Middle frontal gyrus (tissue), 1 donor: ENCODE data around the gene POU2F1.
"Not testable (repeated sequence)": the region's sequence is repeated elsewhere in the genome, so short reads cannot be mapped to it uniquely, and the experiment has no call there.

Experiments used
- DNase-seq: peaks from one replicate; pipeline ENCODE4 v3.0.0-alpha.2; 2015; ENCODE audit warnings: low spot score; ENCODE audit errors: extremely low spot score

Gene POU2F1

DNA sequence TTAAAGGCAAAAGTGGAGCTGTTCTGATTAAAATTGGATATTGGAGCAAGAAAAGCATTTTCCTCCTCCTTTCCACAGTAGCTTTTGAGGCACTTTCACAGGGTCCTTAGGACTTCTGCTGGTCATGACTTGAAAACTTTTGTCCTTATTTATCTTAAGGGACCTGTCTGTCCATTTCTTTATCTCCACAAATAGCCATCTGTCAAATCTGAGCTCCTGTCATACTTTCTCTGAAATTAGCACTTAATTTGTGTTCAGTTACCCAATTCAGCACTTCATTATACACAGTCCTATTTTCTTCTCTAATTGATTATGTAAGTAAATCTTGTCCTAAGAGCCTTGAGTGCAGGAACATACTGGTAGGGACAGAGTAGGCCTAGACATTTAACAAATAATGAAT lies 9.8 kb downstream of the POU2F1 start:
- no peak for DNase-seq

DNA sequence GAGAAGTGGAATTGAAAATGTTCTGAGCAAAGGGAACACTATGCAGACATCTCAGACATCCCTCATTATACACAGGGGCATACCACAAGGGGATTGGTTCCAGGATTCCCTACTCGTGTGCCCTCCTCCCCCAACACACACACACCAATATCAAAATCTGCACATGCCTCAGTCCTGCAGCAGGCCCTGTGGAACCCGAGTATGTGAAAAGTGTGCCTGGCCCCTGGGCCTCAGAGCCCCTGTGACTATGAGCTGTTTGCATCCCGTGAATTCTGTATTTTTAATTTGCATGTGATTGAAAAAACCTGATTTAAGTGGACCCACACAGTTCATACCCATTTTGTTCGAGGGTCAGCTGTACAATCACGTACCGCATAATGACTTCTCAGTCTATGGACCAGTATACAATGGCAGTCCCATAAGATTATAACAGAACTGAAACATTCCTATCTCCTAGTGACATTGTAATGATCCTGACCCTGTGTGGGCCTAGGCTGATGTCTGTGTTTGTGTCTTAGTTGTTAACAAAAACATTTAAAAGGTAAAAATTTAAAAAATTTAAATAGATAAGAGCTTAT lies 11.3 kb downstream of the POU2F1 start:
- no peak for DNase-seq

DNA sequence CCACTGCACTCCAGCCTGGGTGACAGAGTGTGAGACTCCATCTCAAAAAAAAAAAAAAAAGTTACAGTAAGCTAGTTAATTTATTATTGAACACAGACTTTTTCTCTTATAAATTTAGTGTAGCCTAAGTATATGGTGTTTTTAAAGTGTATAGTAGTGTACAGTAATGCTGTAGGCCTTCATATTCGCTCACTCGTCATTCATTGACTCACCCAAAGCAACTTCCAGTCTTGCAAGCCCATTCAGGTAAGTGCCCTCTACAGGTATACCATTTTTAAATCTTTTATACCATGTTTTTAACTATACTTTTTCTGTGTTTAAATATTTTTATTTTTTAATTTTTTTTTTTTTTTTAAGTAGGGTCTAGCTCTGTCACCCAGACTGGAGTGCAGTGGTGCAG lies 12.1 kb downstream of the POU2F1 start:
- DNase-seq: no peak

DNA sequence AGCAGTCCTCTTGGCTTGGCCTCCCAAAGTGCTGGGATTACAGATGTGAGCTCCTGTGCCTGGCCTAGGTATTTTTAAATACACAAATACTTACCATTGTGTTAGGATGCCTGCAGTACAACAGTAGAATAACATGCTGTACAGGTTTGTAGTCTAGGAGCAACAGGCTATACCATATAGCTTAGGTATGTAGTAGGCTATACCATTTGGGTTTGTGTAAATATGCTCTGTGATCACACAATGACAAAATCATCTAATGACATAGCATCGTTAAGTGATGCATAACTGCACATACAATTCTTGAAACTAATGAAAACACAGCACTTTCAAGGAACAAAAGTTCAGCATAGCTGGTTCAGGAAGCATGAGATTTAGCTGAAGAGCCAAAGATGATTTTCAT lies 12.7 kb downstream of the POU2F1 start:
- no peak for DNase-seq

DNA sequence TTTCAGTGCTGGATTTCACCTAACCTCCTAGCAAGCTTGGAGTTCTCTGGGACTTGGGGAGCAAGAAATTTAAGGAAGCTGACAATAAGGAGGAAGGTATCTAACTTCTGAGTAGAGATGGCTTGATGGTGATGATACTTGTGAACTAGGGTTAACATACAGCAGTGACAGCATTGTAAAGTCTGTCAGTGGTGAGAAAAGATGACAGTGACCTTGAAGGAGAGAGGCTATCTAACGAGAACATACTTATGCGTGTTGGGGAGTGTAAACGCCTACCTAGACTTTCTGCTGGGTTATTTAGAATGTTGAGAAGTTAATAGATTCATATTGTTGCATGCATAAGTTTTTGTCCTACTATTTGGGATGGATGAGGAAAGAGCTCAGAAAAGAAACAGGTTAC lies 16.3 kb downstream of the POU2F1 start:
- DNase-seq: no peak

DNA sequence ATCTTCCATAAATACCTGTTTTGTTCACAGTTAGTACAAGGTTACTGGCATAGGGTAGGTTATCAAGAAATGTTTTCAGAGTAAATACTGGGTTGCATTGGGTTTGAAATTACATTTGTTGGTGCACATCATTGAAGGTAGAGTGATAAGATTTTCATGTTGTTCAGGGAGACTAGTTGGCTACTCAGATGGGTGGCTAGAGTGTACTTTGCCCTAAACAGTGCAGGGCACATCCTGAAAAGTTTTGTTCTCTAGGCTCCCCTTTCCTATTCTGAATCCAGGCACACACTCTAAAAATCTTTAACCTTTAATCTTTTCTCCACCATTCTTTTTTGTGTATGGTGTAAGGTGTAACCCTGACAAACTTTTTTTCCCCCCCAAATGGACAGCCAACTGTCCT lies 18.0 kb downstream of the POU2F1 start:
- no peak for DNase-seq

DNA sequence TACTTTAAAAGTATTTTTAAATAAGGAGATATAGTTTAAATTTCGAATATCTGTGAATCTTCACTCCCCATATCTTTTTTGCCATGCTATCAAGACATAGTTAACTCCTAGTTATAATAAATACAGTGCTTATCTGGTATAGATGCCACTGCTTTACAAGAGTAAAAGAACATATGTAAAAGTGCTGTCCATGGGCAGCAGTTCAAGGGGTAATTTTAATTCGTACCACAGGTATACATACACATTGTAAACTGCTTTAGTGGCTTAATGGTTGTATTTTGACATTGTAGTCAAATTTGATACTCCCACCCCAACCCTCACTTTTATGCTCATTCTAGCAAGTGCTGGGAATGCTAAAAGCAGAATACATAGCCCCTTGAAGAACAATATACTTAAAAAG lies 18.6 kb downstream of the POU2F1 start:
- no peak for DNase-seq

DNA sequence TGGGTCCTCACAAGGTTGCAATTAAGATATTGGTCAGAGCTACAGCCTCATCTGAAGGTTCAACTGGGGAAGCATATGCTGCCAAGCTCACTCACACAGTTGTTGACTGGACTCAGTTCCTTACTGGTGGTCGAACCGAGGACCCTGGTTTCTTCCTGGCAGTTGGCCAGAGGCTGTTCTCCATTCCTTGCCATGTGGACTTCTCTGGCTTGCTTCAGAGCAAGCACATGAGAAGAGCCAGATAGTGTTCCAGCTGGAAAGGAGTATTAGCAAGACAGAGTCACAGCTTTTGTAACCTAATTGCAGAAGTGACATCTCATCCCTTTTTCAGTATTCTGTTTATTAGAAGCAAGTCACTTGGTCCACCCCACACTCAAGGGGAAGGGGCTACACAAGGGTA lies 23.6 kb downstream of the POU2F1 start:
- no peak for DNase-seq

DNA sequence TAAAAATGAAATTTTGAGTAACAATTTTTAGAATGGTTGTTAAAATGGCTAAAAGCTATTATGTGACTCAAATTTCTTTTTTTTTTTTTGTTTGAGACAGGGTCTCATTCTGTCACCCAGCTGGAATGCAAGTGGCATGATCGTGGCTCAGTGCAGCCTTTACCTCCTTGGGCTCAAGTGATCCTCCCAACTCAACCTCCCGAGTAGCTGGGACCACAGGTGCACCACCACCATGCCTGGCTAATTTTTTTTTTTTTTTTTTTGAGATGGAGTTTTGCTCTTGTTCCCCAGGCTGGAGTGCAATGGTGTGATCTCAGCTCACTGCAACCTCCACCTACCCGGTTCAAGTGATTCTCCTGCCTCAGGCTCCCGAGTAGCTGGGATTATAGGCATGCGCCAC lies 24.5 kb downstream of the POU2F1 start:
- DNase-seq: not testable (repeated sequence)

DNA sequence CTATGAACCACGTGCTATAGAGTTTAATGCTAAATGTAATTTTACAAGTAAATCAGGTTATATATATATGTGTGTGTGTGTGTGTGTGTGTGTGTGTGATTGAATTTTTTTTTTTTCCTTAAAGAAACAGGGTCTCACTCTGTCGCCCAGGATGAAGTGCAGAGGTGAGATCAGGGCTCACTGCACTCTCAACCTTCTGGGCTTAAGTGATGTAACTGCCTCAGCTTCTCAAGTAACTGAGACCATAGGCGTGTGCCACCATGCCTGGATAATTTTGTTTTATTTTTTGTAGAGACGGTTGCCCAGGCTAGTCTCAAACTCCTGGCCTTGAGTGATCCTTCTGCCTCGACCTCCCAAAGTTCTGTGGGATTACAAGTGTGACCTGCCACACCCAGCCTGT lies 26.3 kb downstream of the POU2F1 start:
- no peak for DNase-seq

DNA sequence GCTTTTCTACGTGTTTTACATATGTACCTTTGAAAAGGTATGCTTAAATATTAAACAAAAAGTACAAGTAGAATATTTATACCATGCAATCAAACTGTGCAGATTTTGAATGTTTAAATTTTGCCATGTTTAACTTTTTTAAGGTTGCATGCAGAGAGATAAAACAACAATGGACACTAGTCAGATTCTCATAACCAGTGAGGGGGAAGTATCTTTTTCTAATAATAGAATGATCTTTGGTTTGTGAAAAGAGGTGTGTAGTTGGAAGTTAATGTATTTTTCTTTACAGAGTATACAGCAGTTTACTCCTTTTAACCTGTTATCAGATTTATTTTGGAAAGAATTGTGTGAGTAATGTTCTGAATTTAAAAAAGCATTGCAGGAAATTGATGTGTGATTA lies 27.1 kb downstream of the POU2F1 start:
- DNase-seq: no peak

DNA sequence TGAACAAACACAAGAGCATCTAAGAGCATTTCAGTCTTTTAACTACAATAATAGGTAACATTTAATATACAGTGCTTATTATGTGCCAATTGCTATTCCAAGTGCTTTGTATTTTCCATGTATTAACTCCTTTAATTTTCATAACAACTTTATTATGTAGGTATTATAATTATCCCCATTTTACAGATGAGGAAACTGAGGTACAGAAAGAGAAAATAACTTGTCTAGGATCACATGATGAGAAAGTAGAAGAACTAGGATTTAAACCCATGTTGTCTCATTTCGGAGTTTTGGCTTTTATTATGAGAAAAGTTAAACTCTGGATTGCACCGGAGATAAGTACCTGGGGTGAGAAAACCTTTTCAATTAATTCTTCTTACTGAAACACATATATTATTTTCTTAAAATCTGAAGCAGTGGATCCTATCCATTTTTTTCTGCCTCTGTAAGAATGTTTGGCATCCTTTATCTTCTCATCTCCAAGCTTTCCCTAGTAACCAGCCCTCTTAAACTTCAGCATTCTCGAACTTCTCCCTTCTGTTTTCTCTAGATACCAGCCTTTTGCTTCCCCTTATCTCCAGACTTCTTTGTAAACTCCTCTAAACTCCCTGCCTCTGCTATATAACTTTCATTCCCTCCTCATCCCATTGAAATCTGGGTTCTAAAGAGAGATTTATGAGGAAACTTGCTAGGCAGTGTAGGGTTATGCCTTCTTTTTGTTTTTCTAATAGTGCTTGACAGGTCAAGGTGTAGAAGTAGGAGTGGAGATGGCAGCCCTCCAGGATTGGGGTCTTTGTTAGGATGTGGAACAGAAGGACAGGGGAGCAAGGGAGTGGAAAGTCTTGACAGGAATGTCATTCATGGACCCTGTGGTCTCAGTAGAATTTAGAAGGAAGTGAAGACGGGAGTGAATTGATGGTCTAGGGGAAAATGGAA lies 28.3 kb downstream of the POU2F1 start:
- no peak for DNase-seq

DNA sequence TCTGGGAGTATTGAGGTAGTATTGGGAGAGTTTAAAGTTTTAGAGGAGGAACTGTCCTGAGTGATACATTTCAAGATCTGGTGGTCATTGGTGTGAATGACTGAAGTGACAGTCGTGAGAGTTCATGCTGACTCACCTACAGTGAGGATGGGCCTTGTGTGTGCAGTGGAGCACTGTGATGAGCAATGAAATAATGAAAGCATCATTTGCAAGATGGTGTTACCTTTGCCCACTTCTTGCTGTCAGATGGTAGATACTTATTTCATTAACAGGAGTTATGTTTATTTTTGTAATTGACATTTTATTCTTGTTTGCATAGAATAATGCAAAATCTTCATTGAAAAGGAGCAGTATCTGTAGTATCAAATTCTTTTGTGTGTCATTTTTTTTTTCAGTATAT lies 29.0 kb downstream of the POU2F1 start:
- DNase-seq: no peak

DNA sequence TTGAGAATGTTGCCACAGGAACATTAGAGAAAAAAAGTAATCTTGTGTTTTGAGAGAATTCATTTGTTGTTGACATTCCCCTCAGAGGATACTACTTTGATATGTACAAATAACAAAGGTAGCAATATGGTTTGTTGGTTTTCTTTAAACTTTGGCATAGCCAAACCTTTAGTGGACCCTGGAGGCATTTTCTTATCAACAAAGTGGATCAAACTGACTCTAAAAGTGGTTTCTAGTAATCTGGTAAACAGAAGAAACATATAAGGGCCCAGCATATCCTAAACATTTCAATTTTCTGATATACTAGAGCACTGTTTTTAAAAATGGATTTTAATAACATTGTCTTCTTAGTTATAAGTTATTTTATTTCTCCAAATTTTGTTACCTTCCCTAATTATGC lies 29.8 kb downstream of the POU2F1 start:
- DNase-seq: no peak

DNA sequence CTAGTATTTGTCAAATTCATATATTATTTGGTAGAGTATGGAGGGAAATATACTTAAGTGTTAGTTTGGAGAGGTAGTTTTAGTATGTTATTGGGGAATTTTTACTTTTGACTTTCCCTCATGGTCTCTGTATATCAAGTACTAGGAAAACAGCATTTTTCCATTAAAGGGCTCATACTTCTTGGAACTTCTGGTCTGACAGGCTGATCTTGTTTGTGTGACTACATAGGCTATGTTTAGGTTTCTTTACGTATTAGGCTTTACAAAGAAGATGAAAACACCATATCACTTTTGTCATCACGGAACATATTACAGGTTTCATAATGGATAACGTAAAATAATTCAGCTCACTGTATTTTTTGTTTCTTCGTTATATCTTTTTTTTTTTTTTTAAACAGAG lies 30.8 kb downstream of the POU2F1 start:
- no peak for DNase-seq

DNA sequence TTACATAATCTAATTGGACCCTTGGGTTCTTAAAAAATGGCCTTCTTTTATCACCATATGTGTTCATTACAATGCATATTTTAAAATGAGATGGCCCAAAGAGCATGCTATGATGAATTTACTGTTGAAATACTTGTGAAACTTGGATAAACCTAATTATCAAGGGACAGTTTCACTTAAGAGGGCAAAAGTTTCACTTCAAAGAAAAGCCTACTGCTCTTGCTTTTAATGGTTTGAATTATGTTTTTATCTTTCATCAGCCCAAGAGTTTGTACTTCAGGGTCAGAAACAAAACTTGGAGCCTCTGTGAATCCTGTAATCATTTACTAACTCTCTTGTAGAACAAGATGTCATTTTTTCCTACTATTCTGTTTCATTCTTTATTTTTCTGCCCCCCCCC lies 32.3 kb downstream of the POU2F1 start:
- no peak for DNase-seq

DNA sequence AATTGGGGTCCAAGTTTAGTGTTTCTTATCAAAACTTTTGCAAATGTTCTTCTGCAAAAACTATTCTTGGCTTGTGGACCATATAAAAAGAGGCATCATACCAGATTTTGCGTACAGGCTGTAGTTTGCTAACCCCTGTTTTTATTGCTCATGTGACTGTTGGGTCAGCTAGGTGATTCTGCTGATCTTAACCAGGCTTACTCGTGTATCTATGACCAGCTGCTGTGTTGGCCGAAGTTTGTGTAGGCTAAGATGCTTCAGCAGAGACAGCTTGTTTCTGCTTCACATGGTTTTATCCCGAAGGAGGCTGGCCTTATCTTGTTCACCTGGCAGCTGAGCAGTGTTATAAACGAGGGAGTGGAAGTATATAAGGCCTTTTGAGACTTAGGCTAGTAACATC lies 38.2 kb downstream of the POU2F1 start:
- no peak for DNase-seq

DNA sequence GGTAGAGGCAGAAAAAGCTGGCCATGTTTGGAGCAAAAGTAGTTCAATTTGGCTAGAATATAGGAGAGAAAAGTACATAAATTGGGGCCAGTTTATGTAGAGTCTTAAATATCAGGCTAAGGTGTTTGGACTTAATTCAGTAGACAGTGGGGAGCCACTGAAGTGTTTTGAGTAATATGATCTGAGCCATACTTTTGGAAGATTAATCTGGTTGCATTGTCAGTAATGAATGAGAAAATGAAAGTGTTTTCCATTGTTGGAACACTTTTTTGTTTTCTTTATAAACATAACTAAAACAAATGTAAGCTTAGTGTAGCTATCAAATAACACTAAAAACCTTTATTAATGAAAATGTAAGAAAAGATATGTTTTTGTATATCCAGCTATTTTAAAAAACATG lies 42.1 kb downstream of the POU2F1 start:
- DNase-seq: no peak

DNA sequence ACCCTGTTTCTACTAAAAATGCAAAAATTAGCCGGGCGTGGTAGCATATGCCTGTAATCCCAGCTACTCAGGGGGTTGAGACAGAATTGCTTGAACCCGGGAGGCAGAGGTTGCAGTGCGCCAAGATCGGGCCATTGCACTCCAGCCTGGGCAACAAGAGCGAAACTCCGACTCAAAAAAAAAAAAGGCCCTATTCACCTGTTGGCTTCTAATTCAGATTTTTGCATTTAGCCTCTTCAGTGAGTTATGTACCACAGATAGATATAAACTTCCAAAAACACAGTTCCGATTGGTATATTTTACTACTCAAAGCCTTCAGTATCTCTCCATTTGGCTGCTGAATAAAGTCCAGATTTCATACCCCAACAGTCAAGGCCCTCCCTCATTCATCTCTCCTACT lies 42.7 kb downstream of the POU2F1 start:
- no peak for DNase-seq

DNA sequence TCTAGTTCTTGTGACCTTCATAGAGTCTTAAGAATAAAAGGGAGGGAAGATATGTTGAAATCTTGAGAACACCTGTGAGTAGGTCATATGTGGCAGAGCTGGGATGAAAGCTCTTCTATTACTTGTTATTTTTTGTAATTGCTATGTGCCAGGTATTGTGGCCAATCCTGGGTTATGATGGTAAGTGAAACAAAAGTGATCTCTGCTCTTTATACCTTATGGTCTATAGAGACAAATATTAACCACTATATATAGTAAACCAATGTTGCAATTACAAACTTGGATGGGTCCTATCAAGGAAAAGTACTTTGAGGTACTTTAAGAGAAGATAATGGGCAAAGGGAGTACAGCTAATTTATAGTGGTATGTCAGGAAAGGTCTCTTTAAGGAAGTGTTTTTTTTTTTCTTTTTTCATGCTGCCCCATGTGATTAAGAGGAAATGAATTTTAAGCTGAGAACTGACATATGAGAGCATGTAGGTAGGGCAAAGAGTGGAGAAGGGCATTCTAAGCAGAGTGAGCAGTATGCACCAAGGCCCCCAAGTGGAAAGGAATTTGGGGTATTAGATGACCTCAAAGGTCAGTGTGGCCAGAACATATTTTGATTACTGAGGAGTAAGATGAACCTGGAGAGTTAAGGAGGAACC lies 43.3 kb downstream of the POU2F1 start:
- no peak for DNase-seq

DNA sequence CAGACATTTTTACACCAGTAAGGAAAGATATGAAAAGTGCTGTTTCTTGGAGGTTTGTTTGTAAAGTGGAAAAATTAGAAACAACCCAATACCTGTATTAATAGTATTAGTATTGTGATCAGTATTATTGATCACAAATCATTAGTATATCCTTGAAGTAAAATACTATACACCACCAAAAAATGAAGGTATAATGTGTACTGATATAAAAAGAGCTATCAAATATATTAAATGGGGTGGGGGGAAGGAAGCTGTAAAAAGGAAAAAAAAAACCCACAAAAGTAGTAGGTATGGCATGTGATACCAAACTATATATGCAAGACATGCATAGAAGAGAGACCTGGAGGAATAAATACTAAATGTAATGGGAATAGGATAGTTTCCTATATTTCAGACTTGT lies 46.3 kb downstream of the POU2F1 start:
- DNase-seq: no peak

DNA sequence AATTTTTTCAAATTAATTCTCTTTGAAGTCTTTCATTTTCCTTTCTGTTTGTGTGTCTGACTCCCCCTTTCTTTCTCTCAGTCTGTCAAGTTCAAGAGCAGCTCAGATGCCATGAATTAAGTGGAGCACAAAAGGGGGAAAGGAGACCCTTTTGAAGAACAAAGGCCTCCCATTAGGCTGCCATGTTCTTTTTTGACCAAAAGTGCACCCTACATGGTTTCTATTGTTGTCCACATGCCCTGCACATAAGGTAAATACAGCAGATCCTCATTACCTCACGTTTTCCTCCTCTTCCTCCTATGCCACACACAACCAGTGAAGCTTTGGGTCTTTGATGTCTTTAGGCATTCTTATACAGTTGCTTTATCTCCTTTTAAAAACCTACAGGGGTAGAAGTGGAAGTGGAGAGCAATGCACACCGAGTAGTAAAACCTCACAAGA lies 47.7 kb downstream of the POU2F1 start:
- no peak for DNase-seq
